HuH-7.5 (cell line): ENCODE results near the gene SYT1.

Source experiments
- DNase-seq: peaks from one replicate; pipeline ENCODE4 v3.0.0; 2011; ENCODE audit warnings: low spot score

The SYT1 gene

DNA sequence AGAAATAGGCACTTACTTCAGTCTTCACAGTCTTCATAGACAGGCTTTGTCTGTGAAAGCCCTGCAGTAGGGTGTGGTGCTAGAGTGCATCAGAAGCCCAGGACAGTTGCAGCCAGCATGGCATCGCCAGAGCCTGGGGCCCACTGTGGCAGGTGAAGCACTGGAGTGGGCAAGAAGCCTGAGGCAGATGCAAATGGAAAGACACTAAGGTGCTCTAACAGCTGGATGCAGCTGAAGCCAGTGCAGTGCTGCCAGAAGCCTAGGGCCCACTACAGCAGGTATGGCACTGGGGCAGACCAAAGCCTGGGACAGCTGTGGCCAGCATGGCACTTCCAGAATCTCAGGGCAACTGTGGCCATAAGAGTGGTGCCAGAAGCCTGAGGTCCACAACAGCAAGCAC, 358.6 kb downstream of the SYT1 start:
- DNase-seq, result no peak

DNA sequence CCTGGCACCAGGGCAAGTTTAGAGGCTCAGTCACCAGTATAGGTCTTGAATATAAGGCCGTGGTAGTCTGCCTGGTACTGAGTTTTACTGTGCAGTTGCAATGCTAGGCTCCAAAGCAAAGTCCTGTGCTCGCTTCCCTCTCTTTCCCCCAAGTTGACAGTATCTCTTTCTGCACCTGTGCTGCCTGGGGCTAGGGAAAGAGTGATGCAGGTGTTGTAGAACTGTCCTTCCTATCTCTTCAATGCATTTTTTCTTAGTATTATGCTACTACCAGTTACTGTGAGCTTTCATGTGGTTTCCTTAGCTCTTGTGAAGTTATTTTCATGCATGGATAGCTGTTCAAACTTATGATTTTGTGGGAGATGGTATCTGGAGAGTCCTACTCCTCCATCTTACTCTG, 359.2 kb downstream of the SYT1 start:
- no peak for DNase-seq

DNA sequence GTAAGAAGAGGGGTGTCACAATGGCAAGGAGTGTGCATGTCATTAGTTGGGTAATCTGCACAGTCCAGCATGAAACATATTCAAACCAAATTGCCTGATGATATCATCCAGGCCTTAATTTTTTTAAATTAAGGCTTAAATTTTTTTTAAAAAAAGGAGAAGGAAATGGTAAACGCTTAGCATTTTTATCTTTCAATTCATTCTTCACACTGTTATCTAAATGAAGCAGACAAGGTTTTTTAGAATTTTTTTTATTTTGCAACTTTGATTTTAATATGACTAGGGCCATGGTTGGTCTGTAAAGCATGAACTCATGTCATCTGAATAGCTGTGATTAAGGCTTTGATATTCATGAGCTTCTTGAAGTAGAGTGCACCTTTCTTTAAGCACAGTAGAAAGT, 362.5 kb downstream of the SYT1 start:
- DNase-seq, result no peak

DNA sequence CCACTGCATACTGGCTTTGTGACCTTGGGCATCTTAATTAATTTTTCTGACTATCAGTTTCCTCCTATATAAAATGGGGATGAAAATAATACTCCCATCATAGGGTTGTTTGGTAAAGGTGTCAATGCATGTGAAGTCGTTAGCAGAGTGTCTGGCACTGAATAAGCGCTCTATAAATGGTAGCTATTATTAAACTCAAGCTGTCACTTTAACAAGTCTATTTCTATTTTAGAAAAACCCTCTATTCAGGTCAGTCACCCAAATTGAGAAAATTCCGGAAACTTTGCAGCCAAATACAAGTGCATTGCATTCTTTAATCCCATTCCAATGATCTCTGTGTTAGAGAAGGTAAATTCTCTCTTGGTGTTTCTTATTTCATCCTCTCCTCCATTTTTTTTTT, 363.1 kb downstream of the SYT1 start:
- DNase-seq, result no peak

DNA sequence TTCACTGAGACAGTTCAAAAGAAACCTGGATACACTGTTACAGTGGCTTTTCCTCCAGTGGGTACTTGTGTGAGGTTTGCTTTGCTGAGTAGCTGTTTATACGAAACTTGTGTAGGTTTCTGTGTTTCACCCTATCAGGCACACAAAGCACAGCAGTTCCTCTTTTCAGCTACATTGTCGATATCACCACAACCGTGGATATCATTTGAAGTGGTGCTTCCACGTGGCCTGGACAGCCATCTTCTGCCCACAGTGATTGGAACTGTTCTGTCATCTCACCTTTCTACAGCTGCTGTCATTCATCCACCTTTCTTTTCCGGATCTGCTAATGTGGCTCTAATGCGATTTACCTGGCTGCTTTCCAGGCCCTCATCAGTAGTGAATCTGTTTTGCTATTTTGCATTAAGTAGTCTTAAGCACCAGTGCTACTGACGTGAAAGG, 368.8 kb downstream of the SYT1 start:
- DNase-seq, result no peak

DNA sequence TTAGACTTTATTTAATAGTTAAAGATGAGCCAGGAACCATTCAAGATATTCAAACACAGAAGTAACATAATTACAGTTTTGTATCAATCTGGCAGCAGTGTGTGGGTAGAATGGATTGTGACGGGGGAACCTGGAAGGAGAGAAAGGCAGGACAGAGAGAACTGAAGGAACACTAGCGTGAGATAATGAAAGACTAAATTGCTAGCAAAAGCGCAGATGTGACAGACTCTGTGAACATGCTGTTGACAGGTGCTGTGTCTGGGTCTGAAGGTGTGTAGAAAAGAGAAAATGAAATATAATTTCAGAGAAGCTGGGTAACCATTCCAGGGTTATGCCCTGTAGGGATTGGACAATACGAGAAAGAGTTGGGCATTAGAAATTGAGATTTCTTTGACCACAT, 372.3 kb downstream of the SYT1 start:
- no peak for DNase-seq

DNA sequence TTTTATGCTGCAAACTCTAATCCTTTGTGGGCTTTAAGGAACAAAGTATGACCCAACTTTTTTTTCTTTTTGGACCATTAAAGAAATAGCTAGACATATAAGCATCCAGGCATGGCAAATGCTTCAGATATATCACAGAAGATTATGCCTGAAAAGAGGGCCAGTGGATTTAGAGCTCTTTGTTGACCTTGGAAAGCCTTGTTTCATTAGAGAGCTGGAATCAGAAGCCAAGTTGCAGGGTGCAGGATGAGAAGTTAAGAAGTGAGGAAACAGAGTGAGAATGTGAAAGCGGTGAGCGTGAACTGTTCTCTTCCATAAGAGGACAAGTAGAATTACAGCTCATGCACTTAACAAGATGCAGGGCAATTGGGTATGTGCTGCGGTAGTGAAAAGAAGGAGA, 373.7 kb downstream of the SYT1 start:
- no peak for DNase-seq

DNA sequence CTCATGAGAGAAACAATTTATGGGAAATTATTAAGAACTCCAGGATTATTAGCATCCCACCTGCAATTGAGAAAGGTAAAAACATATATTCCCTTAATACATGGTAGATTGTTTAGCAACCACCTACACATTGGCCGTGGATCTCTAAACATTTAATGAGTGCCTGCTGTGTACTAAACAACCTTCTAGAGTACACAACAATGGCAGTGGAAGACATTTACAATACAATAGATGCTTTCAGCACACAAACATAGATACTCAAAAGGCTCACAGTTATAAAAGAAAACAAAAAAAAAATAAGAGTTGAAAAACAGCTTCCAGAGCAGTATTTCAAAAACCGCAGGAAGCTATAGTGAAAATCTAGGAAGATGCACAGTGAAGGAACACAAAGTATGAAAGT, 382.9 kb downstream of the SYT1 start:
- no peak for DNase-seq

DNA sequence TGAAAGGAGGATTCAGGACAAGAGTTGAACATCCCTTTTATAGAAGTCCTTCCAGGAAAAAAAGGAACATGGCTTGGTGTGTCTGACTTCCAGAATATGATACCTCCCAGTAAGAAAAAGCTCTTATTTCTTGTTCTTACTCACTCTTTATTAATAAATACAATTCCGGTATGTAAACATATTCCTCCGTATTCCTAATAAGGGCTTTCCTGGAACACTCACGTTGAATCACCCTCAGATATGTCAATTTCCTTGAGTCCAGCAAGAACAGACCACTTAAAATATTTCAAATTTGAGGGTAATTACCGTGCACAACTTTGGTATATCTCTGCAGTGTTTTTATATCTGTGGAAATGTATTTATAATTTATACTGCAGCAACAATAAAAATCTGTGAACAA, 385.6 kb downstream of the SYT1 start:
- no peak for DNase-seq

DNA sequence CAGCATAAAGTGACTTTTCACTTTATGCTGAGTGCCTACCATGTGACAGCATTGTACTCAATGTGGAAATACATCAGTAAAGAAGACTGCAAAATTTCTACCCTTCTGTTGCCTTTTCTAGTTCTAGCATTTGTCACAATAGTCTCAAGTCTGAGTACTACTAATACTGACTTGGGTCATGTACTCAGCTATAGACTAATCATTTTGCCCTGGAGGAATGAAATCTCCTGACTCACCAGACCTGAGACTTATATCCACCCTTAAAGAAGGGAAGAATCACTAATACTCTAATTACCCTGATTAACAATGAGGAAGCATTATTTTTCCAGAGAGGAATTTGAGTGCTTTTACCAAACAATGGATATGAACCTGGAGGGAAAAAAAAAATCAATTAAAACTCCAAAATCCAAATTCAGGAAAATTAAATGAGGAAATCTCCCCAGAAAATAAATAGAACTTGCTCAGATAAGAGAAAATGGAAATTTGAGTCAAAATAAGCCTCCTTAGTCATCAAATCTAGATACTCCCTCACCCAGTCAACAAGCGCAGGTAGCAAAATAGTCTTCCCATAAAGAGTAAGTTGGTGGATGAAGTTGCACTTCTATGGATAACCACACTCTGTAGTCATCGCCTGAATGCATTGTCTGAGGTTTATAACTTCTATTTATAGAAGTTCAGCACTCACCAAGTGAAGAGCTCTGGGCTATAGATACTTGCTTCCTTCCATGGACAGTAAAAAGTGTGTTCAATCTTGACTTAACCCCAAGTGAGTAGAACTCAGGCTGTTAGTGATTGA, 386.6 kb downstream of the SYT1 start:
- DNase-seq, result no peak

DNA sequence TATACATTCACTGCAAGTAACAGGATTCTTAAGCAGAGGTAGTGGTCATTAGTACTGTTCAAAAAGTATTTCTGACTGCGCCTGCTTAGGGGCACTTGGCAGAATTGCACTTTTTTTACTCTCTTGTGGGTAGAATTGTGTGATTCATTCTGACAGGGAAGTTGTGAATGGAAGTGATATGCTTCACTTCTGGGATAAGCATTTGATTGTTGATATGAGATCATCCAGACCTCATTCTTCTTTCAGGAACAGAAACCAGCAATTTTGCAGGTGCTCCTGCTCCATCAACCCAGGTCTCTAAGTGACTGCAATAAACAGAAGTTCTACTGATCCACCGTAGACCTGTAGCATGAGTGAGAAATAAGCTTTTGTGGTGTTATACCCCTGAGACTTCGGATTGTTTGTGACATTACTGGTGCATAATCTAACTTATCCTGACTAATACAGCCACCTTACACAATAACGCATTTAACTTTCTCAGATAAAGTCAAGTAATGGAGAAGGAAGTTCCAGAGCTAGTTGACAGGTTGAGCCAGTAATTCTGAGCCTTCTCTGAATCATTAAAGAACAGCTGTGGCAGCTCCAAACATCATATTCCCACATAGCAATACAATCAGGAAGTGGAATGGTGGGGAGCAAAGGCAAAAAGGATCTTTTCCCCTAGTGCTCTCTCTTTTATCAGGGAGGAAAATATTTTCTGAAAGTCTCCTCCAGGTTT, 387.9 kb downstream of the SYT1 start:
- DNase-seq, result no peak

DNA sequence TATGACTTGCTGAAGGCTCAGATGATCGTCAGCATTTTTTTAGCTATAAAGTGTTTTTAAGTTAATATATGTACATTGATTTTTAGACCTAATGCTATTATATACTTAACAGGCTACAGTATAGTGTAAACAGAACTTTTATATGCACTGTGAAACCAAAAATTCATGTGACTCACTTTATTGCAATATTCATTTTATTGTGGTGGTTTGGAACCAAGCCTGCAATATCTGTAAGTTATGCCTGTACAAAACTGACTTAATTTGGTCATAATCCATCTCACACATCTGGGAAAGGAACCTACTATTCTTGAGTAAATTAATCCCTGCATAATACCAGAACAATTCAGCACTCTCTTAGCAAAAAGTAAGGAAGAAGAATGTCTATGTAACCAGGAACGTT, 390.7 kb downstream of the SYT1 start:
- DNase-seq, result no peak

DNA sequence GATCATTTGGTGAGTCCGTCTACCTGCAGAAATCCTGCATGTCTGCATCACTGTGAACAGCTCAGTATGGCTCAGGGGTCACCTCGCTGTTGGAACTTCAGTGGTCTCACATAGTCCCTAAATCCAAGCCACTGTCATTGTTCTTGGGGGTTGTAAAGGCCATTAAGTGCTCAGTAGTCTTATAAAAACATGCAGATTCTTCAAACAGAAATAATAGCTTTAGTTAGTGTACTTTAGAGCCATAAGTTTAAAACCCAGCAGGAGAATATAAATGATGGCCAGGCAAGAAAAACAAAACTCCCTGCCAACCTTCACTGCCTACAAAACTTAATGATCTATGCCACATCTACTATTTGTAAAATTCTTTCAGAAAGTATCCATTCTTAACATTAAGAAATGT, 396.3 kb downstream of the SYT1 start:
- no peak for DNase-seq

DNA sequence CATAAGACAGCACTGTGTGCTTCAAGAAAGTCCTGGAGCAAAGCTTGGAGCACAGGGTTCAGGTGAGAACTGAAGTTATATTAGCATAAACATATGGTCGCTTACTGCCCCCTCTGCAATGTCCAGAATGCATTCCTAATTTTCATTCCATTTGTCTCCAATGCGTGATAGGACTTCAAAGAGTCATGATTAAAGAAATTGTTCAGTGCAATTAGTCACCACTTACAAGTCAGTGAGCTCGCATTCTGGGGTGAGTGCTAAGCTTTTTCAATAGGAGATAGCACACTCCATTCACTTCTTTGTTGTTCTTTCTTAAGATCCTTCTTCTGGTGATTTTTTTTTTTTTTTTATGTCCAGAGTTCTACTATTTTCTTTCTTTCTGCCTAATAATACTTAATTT, 398.4 kb downstream of the SYT1 start:
- no peak for DNase-seq

DNA sequence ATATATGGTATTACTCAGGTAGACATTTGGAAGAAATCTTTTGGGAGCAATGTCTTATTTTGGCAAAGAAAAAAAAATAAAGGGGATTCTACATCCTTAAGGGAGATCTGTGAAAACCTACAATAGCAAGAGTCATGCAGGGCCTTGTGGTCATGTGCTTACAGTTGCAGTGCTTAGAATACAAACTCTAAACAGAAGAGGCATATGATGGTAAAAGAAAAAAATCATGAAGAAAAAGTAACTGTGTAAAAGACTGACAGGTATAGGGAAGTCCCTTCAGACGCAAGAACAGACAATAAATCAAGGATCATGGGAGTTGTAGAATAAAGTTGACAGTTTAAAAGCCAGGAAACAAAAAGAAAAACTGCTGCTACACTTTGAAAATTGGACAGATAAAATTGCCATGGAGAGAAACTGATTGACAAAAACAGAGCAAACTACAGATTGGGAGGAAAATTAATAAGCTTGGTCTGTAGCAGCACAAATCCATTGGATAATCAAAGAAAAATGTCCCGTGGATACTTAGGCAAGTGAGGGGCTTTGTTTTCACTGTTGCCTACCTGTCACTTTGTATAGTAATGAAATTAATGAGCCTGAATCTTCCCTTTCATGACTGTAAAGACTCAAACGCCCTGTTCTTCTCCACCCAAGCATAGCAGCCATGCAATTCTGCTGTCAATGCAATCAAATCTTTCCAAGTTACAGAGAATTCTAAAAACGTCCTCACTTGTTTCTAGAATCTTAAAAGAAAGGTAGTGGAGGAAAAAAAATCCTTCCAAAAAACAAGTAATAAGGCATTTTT, 402.0 kb downstream of the SYT1 start:
- DNase-seq, result no peak

DNA sequence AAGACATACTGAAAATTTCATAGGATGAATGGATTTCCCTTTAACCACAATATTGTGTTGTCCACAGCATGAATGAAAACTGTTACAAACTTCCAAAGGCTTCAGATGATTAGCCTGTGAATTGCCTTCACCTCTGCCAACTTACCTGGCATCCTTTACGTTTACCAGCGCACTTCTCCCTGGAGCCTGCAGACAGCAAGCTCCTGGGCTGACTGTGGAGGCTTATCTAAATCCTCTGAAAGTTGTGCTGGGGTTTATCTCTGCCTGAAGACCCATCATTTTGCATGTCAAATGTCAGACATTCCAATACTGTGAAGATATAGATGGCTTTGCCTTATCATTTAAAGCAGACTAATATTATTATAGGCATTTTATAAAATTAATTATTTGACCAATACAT, 403.0 kb downstream of the SYT1 start:
- DNase-seq, result no peak

DNA sequence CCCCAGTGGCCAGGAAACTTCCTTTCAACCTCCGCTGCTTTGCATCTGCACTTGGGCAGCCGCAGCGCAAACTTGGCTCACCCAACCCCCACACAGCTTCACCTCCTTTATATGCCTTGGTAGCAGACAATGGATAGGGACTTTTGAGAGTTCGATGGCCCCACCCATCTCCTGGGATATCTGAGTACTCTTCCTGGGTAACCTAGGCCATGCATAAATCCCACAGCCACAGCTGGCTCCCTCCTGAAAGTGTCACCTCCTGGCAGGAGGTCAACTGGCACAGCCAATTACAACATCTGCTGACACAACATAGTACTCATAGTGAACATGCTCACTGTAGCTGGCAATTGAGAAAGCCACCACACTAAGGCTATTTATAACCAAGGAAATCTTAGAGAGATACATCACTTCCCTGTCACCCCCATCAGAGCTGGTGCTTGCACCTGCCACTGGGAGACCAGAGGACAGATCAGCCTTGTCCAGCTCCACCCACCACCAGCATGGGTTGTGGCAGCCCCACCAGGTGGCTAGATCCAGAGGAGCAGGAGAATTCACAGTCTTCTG, 410.0 kb downstream of the SYT1 start:
- no peak for DNase-seq

DNA sequence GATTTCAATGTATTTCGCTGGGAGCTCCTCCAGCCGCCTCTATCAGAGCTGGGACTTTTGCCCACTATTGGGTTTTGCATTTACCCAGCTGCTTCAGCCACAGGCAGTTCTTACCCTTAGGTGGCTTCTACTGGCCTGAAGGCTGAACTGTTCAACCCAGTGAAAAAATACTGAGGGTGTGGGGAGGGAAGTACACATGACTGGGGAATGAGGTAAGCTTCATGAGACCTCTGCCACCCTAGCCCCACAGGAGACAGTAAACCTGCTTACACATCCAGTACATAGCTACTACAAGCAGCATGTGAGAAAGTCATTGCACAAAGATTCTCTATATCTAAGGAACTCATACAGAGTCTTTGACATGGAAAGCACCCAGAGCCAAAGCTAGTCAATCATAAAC, 411.1 kb downstream of the SYT1 start:
- no peak for DNase-seq

DNA sequence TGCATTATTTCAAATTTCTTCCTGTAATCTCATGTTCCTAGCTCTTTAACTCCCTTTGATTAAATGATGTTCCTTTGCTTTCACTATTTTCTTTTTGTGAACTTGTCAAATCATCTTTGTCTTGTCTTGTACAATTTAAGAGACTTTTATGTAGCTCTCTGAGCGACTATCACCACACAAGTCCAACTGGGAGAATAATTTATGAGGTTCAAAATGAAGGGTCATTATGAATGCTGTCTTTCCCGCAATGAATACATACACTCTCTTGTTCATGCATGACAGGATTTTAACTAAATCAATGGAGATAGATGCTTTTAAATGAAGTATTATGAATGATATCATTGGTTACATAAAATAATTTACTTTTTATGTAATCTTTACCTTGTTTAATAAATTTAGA, 418.8 kb downstream of the SYT1 start:
- no peak for DNase-seq

DNA sequence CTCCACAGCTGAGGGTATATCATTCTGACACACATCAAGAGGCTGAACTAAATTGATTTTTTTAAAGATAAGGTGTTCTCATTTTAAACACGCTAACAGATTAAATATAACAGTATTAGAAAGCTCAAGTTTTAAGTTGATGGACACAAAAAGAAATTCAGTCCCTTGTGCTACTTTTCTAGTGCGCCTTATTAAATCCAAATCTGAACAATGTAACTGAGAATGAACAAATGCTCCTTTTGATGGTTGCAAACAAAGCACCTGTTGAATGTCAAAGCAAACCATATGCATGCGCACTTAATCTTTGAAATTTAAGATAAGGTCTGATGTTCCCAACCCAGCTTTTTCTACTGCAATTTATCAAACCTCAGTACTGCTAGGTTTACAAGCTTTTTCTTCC, 424.3 kb downstream of the SYT1 start:
- no peak for DNase-seq

DNA sequence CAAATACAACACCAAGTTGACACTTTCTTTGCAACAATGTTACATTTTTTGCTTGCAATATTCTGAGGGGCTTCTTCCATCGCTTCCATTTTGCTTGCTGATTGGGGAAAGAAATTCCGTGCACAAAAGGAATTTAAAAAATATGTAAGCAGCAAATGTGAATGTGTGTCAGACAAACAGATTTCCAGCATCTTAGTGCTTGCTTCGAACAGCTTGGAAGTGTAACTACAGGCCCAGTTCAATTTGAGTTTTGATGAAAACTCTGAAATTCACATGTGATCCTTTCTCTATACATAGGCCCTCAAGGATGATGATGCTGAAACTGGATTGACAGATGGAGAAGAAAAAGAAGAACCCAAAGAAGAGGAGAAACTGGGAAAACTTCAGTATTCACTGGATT, 427.1 kb downstream of the SYT1 start:
- no peak for DNase-seq

DNA sequence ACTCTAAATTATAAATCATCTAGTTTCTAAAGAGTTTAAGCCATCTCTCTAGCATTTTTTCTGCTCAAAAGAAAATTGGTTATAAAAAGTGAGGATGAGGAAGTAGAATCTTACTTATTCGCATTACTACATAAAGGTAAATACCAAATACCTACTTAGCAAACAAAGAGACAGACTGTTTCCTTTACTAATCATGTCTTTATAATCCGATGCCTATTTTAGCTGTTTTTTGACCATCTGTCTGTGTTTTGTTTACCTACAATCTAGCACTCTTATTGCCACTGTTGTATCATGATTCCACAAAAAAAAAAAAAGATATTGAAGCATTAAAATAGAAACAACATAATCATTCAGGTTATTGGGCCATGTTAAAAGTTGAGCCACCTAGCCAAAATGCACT, 430.0 kb downstream of the SYT1 start:
- DNase-seq, result no peak

DNA sequence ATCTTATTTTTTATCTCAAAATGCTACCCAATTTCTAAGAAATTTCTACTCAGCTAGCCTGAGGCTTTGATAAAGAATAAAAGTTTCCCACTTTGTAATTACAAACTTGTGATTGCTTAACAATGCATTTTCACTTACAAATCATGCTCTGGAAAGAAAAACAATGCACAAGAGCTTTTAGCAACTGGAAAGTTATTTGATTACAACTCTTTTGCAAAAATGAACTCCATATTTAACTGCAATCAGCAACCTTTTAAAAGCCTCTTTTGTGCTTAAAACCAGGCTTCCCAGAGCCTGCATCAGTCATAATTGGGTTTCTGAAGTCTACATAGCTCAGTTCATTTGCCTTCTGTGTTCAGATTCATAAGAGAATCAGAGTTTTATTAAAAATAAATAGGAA, 431.0 kb downstream of the SYT1 start:
- no peak for DNase-seq
